ENCODE measurements around the gene ZIC4. TPM values are rescaled to one million over a fixed set of nuclear protein-coding genes. Genes with fewer than 3 reads are reported as not detected.

The ZIC4 gene
- polyA plus RNA-seq, 3 donors: not detected

- Mint-ChIP-seq H3K27ac (no peak overlapping the region), H3K9me3 (peaks cover 0 to 51% (median 44%) of the 10 kb centered on the region in 7 donors), H3K4me3 (peak overlapping the region in 1 of 2 donors; percentile 80), H3K4me1 (no peaks in the 10 kb centered on the region), H3K36me3 (peaks cover 0 to 3% of the 10 kb centered on the region in 2 donors), H3K27me3 (ENCODE audit: low read depth in 3 of 3) (peaks cover 87 to 92% (median 91%) of the 10 kb centered on the region in 3 donors)
- Histone ChIP-seq H3K4me3 (replicated peaks in 1 of 3; ENCODE audit: low read depth in 2 of 3, low read length in 3 of 3) (no peak overlapping the region), H3K9me3 (replicated peaks in 1 of 2; ENCODE audit: control insufficient read depth in 1 of 2, insufficient read depth in 1 of 2, low read length in 2 of 2) (peaks cover 15 to 63% of the 10 kb centered on the region in 2 donors), H3K79me2 (ENCODE audit: insufficient read depth, low read length) (no peaks in the 10 kb centered on the region), H3K36me3 (replicated peaks in 1 of 2; ENCODE audit: control insufficient read depth in 1 of 2, insufficient read depth in 2 of 2, low read length in 2 of 2) (no peaks in the 10 kb centered on the region), H3K27ac (ENCODE audit: low read depth in 1 of 2, low read length in 2 of 2) (no peak overlapping the region), H3K4me1 (ENCODE audit: control insufficient read depth in 1 of 2, insufficient read depth in 2 of 2, low read length in 2 of 2) (no peaks in the 10 kb centered on the region), H4K20me1 (ENCODE audit: insufficient read depth, low read length) (no peaks in the 10 kb centered on the region), H2AFZ (ENCODE audit: insufficient read depth, low read depth, low read length, poor library complexity, severe bottlenecking) (no peak overlapping the region), H3K4me2 (replicated peaks; ENCODE audit: extremely low read depth, low read length, poor library complexity, severe bottlenecking) (no peak overlapping the region), H3K27me3 (ENCODE audit: control insufficient read depth in 2 of 2, insufficient read depth in 2 of 2, low read length in 2 of 2) (peaks cover 73 to 96% of the 10 kb centered on the region in 2 donors), H3K9ac (ENCODE audit: insufficient read depth, low read length, poor library complexity, severe bottlenecking) (no peak overlapping the region)
- intact Hi-C loops (cut with micrococcal nuclease): no loop called here
- TF ChIP-seq CTCF (IDR thresholded peaks at IDR 0.05): no peak
- DNase-seq: no peak
- 3% methylated on average over 8 of the region's 17 CpGs for WGBS (ENCODE audit: insufficient coverage)
Observed at GRCh38 chr3:147372525-147373027, 33.8 kb downstream of the ZIC4 start.

GRCh38 chr3:147371771-147372340, 34.5 kb downstream of the ZIC4 start:
- Mint-ChIP-seq H3K4me3 (peak overlapping the region in 1 of 2 donors; percentile 80), H3K4me1 (no peaks in the 10 kb centered on the region), H3K27me3 (ENCODE audit: low read depth in 3 of 3) (peaks cover 81 to 87% (median 84%) of the 10 kb centered on the region in 3 donors), H3K36me3 (peaks cover 0 to 3% of the 10 kb centered on the region in 2 donors), H3K27ac (no peak overlapping the region), H3K9me3 (peaks cover 0 to 52% (median 41%) of the 10 kb centered on the region in 7 donors)
- no peak overlapping the region for H2AFZ ChIP-seq (ENCODE audit: insufficient read depth, low read depth, low read length, poor library complexity, severe bottlenecking)
- no peak overlapping the region for H3K9ac ChIP-seq (ENCODE audit: insufficient read depth, low read length, poor library complexity, severe bottlenecking)
- WGBS (ENCODE audit: insufficient coverage): 0% methylated on average over 1 of the region's 7 CpGs
- DNase-seq: no peak
- H4K20me1 ChIP-seq (ENCODE audit: insufficient read depth, low read length): no peaks in the 10 kb centered on the region
- peaks cover 69 to 96% of the 10 kb centered on the region in 2 donors for H3K27me3 ChIP-seq (ENCODE audit: control insufficient read depth in 2 of 2, insufficient read depth in 2 of 2, low read length in 2 of 2)
- TF ChIP-seq CTCF (IDR thresholded peaks at IDR 0.05): no peak
- no peak overlapping the region for H3K4me2 ChIP-seq (replicated peaks; ENCODE audit: extremely low read depth, low read length, poor library complexity, severe bottlenecking)
- H3K4me3 ChIP-seq (replicated peaks in 1 of 3; ENCODE audit: low read depth in 2 of 3, low read length in 3 of 3): no peak overlapping the region
- no peak overlapping the region for H3K27ac ChIP-seq (ENCODE audit: low read depth in 1 of 2, low read length in 2 of 2)
- no peaks in the 10 kb centered on the region for H3K36me3 ChIP-seq (replicated peaks in 1 of 2; ENCODE audit: control insufficient read depth in 1 of 2, insufficient read depth in 2 of 2, low read length in 2 of 2)
- no peaks in the 10 kb centered on the region for H3K79me2 ChIP-seq (ENCODE audit: insufficient read depth, low read length)
- intact Hi-C loops (cut with micrococcal nuclease): no loop called here
- H3K9me3 ChIP-seq (replicated peaks in 1 of 2; ENCODE audit: control insufficient read depth in 1 of 2, insufficient read depth in 1 of 2, low read length in 2 of 2): peaks cover 12 to 58% of the 10 kb centered on the region in 2 donors
- H3K4me1 ChIP-seq (ENCODE audit: control insufficient read depth in 1 of 2, insufficient read depth in 2 of 2, low read length in 2 of 2): no peaks in the 10 kb centered on the region

All from CD14-positive monocyte (primary cell).